Activated T-helper 1 cell treated with anti-CD3 and anti-CD28 coated beads, Interleukin-2, amount 50 U/mL, for 16 hours (primary cell): ENCODE results near the gene DRD1.
A peak's percentile ranks its signal among the peaks of the same experiment; 100 is the strongest.

Experiments
- DNase-seq, 2 donors: peaks; one replicate each; pipeline ENCODE4 v3.0.0-alpha.2; 2020; ENCODE audit warnings: low read depth in 1 of 2, low spot score in 1 of 2

Gene DRD1

DNA sequence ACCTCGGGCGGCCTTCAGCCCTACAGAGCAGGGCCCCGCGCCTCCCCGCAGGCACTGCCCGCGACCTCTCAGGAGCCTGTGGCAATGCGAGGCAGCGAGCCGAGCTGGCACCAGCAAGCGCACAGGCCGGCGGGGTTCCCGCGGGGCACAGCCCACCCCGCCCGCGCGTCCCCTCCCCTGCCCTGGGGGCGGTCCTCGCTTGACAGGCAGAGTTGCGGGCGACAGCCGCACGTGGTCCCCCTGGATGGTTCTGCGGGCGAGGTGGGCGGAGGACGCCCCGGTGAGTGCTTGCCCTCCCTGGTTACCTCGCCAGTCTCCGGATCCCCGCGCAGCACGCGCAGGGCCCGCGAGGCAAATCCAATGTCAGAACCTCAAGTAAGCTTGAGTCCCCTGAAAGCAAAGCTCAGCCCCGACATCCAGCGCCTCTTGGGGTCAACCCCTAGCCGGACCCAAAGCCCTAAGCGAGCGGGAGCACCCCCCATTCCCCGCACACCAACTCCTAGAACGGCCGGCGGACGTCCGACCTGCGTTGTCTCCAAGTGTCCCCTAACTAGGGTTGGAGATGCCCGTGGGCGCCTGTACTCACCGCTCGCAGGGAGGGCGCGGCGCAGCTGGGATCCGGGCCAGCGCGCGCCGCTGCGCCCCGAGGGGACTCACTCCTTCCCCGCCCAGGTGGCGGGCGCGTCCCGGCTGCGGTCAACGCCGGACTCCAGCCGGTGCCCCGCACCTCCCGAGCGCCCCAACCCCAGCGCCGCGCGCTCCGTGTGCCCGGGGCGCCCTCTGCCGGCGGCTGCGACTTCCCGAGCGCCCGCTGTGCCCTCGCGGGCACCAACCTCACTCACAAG lies at the start of gene DRD1:
DRD1 (minus strand) TSS at position 123 of the 845 bp plus-strand sequence. CDS start 1,083 bp downstream, outside the sequence.
- DNase-seq: peak; percentile 18 to 33

DNA sequence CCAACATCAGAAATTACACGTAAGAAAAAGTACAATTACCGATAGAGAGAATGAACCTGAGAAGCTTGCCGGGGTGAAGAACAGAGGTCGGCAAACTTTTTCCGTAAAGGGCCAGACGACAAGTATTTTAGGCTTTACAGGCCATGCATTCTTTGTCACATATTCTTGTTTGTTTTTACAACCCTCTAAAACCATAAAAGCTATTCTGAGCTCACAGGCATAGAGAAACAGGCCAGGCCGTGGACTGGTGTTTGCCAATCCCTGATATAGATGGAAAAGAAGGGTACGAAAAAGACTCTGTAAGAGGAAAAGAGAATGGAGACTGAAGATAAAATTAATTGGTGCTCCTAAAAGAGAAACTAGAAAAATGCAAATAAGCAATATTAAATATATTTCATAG lies 49.7 kb upstream of the DRD1 start:
- DNase-seq: no peak

DNA sequence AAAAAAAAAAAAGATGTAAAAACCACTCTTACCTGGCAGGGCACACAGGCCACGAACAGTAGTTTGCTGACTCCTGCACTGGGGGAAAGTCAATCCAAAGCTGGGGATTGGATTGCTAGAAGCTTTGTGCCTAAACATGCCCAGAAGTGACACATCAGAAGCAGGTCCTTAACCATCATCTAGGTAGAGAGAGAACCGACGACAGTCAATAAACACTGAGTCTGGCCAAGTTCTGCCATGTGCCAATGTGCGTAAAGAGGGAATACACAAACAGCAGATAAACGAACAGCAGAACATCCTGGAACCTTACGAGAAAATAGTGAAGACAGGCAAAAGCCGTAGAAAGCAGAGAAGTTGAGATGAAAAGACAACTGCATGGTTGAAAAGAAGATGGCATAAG lies 49.3 kb upstream of the DRD1 start:
- no peak for DNase-seq

DNA sequence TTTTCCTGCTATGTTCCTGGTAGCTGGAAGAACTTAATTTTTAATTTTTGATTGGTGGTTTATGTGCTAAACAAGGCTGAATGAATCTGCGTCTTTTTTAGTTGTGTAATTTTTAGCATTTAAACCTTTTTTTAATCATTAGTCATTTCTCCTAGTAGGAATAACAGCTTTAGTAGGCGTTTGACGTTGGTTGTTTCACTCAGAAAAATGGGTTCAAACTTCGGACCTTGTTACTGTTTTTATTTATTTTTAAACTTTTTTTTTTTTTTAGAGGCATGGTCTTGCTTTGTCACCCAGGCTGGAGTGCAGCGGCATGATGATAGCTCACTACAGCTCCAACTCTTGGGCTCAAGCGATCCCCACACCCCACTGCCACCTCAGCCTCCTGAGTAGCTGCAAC lies 47.2 kb upstream of the DRD1 start:
- no peak for DNase-seq

DNA sequence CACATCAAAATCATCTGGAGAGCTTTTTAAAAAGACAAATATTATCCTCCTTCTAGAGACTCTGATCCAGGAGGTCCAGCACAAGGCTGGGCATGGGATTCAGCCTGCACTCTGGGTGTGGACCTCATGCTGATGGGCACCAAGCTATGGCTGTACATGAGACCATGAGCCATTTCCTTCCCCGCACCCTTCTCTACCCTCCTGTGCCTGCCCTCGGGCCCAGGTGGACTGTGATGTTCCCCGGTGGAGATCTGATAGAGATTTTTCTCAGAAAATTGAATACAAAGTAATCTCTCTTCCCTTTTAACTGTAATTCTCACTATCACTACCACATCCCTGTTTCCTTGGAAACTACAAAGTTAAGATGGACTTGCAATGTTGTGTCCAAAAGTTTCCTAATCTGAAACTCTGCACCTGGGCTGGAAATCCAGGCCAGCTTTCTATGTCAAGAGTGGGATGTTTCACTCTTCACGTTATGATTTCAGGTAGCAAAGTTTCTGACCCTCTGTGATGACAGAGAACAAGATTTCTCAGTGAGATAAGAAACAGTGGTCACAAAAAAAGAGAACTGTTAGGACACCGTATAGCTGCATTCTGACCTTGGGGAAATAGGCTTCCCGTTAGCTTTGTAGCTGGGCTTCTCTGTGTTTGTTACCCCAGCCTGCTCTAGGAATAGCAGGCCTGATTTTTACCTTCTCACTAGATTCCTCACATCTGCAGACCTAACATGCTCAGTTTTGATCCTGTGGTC lies 45.9 kb upstream of the DRD1 start:
- DNase-seq: no peak

DNA sequence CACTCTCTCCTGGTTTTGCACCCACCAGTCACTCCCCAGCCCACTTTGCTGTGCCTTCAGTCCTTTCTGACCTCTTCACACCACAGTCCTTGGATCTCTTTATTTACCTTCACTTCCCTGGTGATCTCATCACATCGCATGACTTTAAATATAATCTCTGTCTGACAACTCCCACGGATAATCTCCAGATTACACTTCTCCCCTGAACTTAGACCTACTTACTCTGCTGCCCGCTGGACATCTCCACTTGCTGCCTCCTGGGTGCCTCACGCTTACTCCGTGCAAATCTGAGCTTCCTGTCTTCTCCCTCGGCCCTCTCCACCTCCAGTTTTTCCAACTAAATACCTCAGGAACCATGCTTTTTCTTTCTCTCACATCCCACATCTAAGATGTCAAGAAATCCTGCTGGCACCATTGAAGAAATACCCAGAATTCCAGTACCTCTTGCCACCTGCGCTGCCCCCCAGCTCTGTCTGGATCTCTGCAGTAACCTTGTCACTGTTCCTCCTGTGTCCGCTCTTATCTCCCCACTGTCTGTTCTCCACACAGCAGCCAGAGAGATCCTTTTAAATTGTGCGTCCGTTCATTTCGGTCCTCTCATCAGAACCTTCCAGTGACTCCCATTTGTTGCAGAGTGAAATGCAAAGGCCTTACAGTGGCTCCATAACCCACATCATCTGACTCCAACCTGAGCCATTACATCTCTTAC lies 43.7 kb upstream of the DRD1 start:
- no peak for DNase-seq

DNA sequence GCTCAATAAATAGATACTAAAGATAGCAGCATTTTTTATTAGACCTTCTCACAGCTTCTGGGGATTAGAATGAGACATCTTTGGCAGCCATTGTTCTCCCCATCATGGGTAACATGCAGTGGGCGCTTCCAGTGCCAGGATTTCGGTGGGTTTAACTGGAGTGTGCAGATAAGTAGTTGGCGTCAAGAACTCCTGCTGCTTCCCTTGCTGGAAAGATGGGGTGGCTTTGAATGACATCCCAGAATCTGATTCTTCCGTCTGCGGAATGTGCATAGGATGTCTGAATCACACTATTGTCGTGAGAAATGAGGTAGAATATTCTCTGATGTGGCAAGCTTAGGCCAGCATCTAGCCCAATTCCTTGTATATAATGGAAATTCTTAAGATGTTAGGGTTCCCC lies 41.6 kb upstream of the DRD1 start:
- DNase-seq: no peak

DNA sequence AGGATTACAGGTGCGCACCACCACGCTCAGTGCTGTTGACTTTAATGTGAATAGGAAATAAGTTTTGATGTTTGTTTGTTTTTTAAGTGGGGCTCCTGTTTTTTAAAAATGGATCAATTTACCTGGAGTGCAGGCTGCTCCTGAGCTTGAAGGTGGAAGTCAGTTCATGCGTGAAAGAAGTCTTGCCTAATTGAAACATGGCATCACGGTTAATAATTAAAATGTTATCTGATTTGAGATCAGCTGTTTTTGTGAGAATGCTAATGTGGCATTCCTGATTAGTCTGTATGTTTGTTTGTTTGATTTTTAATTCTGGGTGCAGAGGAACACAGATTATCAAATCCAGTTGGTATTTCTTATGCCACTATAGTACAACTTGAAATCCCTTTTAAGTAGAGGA lies 40.8 kb upstream of the DRD1 start:
- no peak for DNase-seq

DNA sequence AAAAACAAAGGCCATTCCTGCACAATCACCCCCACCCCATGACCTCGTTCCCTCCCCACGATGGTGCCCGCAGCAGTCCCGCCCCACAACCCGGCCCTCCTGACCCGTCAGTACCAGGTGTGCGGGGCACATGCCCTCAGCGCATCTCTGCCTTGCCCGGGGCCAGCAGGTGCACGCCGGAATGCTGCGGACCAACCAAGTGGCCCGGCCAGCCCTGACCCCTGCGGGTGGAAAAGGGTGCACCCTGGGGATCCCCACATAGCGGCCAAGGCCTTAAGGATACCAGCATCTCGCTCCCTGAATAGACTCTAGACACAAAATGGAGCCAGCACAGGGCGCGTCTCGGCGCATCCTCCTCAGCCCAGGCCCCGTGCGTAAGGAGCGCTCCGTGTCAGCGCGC lies 40.3 kb upstream of the DRD1 start:
- no peak for DNase-seq

DNA sequence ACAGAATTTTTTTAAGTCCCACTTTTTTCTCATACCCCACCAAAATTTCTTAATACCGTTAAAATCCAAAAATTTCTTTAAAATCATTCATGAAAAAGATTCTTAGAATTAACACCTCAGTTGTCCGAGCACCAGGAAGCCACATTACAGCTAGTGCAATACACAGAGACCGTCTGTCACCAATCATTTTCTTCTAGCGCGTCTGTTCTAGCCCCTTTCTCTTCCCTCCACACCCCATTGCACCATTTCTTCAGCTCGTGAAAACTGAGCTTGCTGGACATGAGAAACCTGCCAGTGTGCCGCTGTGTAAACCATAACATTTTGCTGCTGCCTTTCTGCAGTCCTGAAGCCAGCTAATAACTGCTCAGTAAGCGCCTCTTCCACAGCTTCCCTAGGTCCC lies 39.4 kb upstream of the DRD1 start:
- no peak for DNase-seq

DNA sequence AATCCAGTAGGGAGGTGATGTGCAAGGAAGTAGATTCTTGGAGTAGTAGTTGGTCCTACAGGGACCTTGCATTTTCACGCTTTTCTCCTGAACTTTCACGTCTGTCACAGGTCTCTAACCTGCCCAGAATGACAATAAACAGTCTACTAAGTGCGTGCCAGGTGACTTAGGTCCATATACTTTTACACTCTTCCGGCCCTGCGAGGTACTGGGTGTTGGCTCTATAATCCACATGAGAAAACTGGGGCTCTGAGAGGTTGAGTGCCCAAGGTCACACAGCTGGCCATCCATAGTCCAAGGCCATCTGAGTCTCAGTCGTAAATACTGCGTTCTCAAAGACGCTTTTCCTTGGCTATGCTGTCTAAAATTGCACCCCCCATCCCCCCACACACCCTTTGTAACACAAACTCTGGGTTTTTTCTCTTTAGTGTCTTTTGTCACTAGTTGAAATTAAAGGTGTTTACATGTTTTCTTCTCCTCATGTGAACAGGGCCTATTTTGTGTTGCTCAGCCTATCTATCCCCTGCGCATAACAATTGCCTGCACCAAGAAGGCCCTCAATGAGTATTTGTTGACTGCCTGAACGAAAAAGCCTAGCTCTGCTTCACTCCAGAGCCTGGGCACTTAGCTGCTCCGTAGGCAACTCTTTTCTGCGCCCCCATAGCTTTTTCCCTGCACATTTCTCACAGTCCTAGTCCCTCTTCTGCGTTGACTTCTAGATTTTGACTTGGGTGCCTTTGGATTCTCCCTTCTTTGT lies 35.3 kb upstream of the DRD1 start:
- no peak for DNase-seq

DNA sequence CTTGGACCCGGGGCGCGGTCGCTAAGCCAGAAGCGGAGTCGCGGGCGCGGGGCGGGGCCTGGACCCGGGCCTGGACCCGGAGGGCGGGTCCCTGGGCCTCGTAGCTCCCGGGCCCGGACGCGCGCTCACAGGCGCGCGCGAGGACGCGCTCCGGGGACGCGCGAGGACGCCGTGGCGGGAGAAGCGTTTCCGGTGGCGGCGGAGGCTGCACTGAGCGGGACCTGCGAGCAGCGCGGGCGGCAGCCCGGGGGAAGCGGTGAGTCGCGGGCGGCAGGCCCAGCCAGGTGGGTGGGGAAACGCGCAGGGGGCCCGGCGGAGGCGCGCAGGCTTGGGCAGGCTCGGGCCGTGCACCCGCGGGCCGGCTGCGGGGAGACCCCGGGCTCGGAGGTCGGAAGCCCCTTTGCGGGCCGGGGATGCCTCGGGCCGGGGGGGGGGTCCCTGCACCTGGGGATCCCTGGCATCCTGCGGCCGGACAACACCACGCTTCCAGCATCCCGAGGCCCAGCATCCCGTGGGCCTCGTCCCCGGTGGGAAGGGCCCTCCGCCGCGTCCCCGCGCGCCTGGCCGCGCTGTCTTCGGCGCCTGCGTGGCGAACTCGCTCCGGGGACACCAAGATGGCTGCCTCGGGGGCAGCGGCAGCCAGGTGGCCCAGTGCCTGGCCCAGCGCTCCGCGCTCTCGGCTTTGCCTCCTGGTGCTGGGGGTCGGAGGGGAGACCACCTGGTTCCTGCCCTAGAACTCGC lies 34.6 kb upstream of the DRD1 start, which contains the start of gene SFXN1:
SFXN1 (plus strand) TSS at position 177 of the 741 bp plus-strand sequence. CDS start 13,544 bp downstream, outside the sequence.
- DNase-seq: peak; percentile 51 to 65

DNA sequence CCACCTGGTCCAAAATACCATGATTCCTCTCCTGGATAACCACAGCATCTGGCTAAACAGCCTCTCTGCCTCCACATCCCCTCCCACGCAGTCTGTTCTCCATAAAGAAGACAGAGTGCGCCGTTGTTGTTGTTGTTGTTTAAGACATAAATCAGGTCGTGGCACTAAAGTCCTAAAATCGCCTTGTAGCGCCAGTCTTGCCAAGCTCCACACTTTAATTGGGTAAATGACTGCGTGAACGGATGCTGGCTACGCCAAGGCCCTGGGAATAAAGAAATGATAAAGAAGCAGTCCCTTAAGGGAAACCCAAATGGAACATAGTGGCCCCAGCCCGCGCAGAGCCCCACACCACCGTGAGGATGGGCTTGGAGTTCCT lies 34.0 kb upstream of the DRD1 start:
- DNase-seq: no peak

DNA sequence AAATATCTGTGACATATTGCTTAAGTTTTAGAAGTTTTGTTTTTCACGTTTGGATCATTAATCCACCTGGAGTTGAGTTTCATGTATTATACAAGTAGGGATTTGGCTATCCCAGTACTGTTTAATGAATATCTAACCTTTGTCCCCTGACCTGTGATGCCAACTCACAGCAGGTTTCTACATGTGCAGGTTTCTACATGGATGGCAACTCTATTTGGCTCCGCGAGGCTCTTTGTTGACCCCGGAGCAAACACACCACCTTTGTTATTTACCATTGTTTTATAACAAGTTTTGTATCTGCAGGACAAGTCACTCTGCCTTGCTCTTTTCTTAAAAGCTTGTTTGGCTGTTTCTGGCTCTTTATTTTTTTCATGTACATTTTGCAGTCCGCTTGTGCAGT lies 33.5 kb upstream of the DRD1 start:
- DNase-seq: no peak

DNA sequence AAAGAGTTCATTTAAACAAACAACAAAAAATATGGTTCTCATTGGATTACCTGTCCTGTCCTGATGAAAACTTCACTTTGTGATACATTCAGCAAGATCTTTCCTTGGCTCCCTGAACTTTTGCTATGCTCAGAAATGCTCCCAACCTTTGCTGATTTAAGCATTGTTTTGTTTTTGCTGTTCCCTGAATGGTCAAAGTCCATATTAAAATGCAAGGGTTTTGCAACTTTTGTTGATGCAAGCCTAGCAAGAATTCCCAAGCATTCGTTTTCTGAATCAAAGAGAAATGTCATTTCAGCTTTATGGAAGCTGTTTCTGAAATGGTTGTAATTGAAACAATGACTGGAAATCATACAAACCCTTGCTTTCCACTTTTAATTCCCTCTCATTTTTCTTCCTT lies 31.3 kb upstream of the DRD1 start:
- DNase-seq: no peak

DNA sequence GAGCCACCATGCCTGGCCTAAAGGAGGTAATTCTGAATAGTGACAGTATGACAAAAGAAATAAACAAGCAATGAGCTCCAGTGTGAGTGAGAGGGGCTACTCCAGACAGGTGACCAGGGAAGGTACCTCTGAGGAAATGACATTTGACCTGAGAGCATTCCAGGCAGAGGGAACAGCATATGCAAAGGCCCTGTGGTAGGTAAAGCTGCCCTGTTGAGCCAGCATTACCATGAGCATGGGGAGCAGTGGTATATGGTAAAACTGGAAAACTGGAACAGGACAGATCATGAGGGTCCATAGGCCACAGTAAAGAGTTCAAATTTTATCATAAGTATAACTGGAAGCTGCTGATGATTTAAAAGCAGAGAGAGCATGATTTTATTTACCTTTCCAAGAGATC lies 28.4 kb upstream of the DRD1 start:
- no peak for DNase-seq

DNA sequence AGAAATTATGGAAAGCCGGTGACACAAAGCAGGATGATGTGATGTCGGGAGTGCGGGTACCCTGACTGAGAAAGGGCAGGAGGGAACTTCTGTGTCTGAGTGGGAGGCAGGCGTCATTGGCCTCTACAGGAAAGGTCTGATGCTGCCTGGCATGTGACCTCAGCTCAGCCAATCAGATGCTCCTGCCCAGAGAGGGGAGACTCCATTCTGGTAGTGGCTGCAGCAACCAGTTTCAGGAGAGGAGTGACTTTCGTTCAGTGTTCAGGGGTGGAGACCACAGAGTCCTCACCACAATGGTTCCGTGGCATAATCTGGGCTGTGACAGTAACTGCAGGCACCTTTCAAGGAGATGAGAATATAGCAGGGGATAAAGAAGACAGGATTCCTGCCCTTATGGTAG lies 27.6 kb upstream of the DRD1 start:
- DNase-seq: no peak

DNA sequence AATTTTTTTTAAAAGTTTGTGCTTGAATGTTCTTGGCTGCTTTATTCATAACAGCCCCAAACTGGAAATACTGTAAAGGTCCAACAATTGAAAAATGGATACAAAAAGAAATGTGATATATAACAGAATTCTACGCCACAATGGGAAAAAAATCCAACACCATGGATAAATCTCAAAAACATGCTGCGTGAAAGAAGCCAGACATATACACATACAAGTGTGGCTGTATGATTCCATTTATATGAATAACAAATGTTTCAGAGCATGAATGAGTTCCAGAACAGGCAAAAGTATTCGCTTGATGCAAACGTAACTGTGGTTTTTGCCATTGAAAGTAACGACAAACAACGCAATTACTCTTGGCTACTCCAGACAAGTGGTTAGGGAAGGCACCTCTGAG lies 27.2 kb upstream of the DRD1 start:
- no peak for DNase-seq

DNA sequence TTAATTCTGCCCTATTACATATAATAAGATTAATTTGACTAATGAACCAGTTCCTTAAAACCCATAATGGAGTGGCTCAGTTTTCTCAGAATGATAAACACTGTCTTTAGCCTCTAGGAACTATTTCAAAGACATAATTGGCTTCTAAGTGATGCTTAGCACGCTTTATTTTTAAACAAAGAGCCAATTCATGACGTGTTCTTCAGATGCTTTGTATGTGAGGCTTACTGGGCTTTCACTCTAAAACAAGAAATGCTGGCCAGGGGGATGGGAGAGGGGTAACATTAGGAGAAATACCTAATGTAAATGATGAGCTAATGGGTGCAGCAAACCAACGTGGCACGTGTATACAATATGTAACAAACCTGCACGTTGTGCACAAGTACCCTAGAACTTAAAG lies 26.8 kb upstream of the DRD1 start:
- DNase-seq: no peak

DNA sequence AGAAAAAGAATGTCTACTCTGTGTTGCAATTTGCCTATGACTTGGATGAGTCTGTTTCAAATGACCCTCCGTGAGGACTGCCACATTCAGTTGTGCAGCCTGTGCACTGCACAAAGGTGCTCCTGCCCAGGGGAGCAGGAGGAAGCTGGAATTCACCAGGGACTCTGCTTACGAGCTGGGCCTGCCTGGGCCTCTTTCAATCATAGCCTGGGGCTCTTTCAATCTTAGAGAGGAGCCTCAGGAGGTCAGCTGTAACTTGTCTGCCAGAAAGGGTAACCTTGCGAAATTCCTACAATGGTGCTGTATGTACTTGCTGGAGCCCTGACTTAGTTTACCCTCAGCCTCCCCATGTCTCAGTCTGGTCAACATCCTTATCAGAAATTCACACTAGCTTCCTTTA lies 25.9 kb upstream of the DRD1 start:
- DNase-seq: no peak
